OCI-LY7 (cell line): Measurements from ENCODE around the gene HIVEP2.

Experiments
- EZH2phosphoT487 ChIP-seq: fragments of 200-600 bp; sonication (generic); IDR thresholded peaks from 2 replicates; pipeline ENCODE4 v1.6.1; 2018; ENCODE audit warnings: low read depth, borderline replicate concordance, mild to moderate bottlenecking, mixed run types, antibody characterized with exemption, low read length, moderate library complexity, mixed read lengths
- TF ChIP-seq, protein P1 (sequence below): fragments of 200-600 bp; sonication (generic); conservative IDR thresholded peaks from 2 replicates; pipeline ENCODE4 v1.5.1; 2014; ENCODE audit warnings: mild to moderate bottlenecking, antibody characterized with exemption, low read length, moderate library complexity, mixed read lengths

DNA sequence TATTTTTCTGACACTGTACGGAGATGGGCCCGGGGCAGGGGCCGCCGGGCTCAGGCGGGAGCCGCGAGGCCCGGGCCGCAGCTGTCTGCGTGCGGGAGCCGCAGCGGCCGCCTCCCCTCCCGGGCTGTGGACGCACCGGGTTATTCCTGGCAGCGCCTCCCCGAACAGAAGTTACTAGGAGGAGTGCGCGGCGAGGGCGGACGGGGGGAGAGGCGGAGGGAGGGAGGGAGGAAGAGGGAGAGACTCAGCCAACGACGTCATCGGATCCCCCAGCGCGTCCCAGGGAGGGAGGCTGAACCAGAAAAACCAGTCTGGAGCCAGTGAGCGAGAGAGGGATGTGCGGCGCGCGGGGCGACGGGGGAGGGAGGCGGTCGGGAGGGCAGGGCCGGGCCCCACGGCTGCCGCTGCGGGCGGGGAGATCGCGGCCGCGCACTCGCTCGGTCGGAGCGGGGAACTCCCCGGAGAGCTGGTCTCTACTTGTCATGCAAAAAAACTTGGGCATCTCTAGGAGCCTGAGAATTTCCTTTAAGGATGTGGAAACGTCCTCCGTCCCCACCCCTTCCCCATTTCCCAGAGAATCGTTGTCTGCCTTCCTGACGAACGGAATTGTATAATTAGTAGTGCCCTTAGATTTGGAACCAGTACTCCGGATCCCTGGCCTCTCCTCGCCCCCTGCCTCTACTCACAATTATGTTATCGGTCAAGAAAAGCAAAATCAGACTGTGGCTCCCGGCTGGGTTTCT, 1.4 kb upstream of the HIVEP2 start:
- TF ChIP-seq, protein P1, sequence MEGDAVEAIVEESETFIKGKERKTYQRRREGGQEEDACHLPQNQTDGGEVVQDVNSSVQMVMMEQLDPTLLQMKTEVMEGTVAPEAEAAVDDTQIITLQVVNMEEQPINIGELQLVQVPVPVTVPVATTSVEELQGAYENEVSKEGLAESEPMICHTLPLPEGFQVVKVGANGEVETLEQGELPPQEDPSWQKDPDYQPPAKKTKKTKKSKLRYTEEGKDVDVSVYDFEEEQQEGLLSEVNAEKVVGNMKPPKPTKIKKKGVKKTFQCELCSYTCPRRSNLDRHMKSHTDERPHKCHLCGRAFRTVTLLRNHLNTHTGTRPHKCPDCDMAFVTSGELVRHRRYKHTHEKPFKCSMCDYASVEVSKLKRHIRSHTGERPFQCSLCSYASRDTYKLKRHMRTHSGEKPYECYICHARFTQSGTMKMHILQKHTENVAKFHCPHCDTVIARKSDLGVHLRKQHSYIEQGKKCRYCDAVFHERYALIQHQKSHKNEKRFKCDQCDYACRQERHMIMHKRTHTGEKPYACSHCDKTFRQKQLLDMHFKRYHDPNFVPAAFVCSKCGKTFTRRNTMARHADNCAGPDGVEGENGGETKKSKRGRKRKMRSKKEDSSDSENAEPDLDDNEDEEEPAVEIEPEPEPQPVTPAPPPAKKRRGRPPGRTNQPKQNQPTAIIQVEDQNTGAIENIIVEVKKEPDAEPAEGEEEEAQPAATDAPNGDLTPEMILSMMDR = no peak
- TF ChIP-seq EZH2phosphoT487 = no peak
